Activated B cell treated with CpG ODN at 0.5 μM for 24 hours (primary cell): ENCODE measurements around the gene SULT2A1. TPM values are rescaled to one million over a fixed set of nuclear protein-coding genes. Genes with fewer than 3 reads are reported as not detected.
"Not testable (repeated sequence)": the region's sequence is repeated elsewhere in the genome, so short reads cannot be mapped to it uniquely, and the experiment has no call there.

ENCODE experiments used
- ATAC-seq: fragments of 200-7000 bp; cut with Tn5 transposase; one replicate; pipeline ENCODE4 v1.10.0; 2021; ENCODE audit warnings: low read depth, mild to moderate bottlenecking, moderate library complexity
- CTCF ChIA-PET: fragments of 350-600 bp; sonication (Branson Sonifier 250); formaldehyde crosslinking; loops from one replicate; lab custom pipeline; 2021; ENCODE audit warnings: antibody characterized with exemption; lab: Charles Lee
- POLR2A ChIA-PET: fragments of 350-600 bp; sonication (Branson Sonifier 250); formaldehyde crosslinking; loops from one replicate; lab custom pipeline; 2021; ENCODE audit warnings: antibody characterized with exemption; lab: Charles Lee
- DNase-seq: peaks from one replicate; pipeline ENCODE4 v3.0.0; 2022
- H3K27ac Mint-ChIP-seq: one replicate; pipeline ENCODE4 v1.8.0; 2020; ENCODE audit warnings: mixed read lengths
- H3K27me3 Mint-ChIP-seq: one replicate; pipeline ENCODE4 v1.8.0; 2021; ENCODE audit warnings: mixed read lengths
- H3K36me3 Mint-ChIP-seq: one replicate; pipeline ENCODE4 v1.8.0; 2021; ENCODE audit warnings: low read depth, mixed read lengths
- H3K4me1 Mint-ChIP-seq: one replicate; pipeline ENCODE4 v1.8.0; 2021; ENCODE audit warnings: mixed read lengths
- H3K4me3 Mint-ChIP-seq: one replicate; pipeline ENCODE4 v1.8.0; 2020; ENCODE audit warnings: mild to moderate bottlenecking, mixed read lengths
- H3K9me3 Mint-ChIP-seq: one replicate; pipeline ENCODE4 v1.8.0; 2020; ENCODE audit warnings: mixed read lengths
- intact Hi-C: fragments of 100-400 bp; cut with micrococcal nuclease; formaldehyde crosslinking; loops from one replicate; pipeline ENCODE4 v1.15.1; 2024
- total RNA-seq: library from RNA; stranded (reverse); gene quantifications from 2 replicates; pipeline ENCODE4 v1.2.3, GENCODE V29; 2022
- TF ChIP-seq, protein P1 (sequence below): fragments of 200-600 bp; IDR thresholded peaks from one replicate; pipeline ENCODE4 v1.8.0; 2022; ENCODE audit warnings: antibody characterized with exemption, mild to moderate bottlenecking

Gene SULT2A1
- total RNA-seq, 1 donor from 2014 or later, result not detected

DNA sequence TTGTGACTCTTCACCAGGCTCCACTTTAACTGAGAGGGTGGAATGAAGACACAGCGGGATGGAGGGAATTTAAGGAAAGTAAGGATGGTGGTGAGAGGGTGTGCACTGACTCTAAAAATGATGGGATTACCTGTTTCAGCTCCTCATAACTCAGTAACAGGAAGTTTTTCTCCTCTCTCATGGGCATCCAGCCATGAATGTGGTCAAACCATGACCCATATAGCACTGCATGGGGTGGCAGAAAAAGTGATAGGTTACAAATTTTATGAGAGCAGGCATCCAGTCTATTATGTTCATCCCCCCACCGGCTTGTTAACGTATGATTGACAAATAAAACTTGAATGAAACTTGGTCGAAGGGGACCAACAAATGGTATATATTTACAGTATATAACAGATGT, 7.2 kb downstream of the SULT2A1 start:
- Mint-ChIP-seq H3K27me3 (peaks cover 9% of the 10 kb centered on the region), H3K4me3 (no peak overlapping the region)
- no peak for DNase-seq

DNA sequence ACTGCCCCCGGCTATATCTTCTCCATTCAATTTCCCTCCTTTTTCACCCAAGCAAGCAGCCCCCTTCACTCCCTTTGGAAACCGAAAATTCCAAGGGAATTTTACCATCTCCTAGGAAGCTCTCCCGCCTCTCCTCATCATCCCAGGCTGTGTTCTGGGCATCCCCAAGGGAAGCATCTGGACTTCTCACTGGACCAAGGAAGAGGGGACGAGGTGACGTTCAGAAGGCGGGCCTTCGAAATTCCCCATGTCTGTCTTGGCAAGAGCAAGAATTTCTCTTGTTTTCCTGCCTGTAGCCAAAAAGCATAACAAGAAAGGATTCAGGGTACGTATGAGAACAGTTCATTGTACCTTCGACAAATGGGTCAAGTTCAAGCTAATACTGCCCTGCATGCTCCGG, 20.9 kb downstream of the SULT2A1 start:
- H3K36me3 Mint-ChIP-seq, result no peaks in the 10 kb centered on the region
- DNase-seq (no peak), ATAC-seq (no peak)
- intact Hi-C loops, result no loop called here
- peaks cover 3% of the 10 kb centered on the region for H3K9me3 Mint-ChIP-seq
- peaks cover 2% of the 10 kb centered on the region for H3K4me1 Mint-ChIP-seq
- CTCF ChIA-PET, result no interaction called here
- POLR2A ChIA-PET, result no interaction called here
- no peak overlapping the region for H3K27ac Mint-ChIP-seq
- no peak overlapping the region for H3K4me3 Mint-ChIP-seq
- peaks cover 23% of the 10 kb centered on the region for H3K27me3 Mint-ChIP-seq
- TF ChIP-seq, protein P1, sequence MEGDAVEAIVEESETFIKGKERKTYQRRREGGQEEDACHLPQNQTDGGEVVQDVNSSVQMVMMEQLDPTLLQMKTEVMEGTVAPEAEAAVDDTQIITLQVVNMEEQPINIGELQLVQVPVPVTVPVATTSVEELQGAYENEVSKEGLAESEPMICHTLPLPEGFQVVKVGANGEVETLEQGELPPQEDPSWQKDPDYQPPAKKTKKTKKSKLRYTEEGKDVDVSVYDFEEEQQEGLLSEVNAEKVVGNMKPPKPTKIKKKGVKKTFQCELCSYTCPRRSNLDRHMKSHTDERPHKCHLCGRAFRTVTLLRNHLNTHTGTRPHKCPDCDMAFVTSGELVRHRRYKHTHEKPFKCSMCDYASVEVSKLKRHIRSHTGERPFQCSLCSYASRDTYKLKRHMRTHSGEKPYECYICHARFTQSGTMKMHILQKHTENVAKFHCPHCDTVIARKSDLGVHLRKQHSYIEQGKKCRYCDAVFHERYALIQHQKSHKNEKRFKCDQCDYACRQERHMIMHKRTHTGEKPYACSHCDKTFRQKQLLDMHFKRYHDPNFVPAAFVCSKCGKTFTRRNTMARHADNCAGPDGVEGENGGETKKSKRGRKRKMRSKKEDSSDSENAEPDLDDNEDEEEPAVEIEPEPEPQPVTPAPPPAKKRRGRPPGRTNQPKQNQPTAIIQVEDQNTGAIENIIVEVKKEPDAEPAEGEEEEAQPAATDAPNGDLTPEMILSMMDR, result no peak

More for the DNA sequence above, 7.2 kb downstream of the SULT2A1 start:
- no peaks in the 10 kb centered on the region for H3K36me3 Mint-ChIP-seq
- ChIA-PET POLR2A (no interaction called here), CTCF (interaction anchor here (1.3 kb wide), 1 partner anchor 10 kb away, joined by 3 read pairs; no protein-coding TSS in a partner anchor)
- H3K4me1 Mint-ChIP-seq, result no peaks in the 10 kb centered on the region
- no peak overlapping the region for H3K27ac Mint-ChIP-seq
- intact Hi-C loops, result no loop called here
- TF ChIP-seq, protein P1, result no peak
- no peak for ATAC-seq
- peaks cover 2% of the 10 kb centered on the region for H3K9me3 Mint-ChIP-seq

DNA sequence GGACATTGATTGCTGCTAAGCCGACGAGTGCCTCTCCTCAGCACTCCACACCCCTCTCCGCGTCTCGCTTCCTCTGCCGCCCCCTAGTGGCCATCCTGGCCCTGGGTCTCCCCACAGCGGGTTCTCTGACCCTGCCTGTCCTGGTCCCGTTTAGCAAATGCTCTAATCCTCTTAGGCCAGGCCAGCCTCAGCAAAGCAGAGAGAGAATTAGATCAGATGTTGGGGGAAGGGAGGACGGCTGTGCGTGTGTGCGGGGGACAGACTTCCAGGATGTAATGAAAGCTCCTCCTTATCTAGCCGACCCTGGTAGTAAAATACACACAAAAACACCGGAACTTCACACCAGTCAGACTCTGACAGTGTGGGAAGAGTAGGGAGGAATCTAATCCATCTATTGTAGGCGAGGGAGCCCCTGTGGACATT, 22.6 kb downstream of the SULT2A1 start:
- H3K9me3 Mint-ChIP-seq, result peaks cover 3% of the 10 kb centered on the region
- H3K27me3 Mint-ChIP-seq, result peaks cover 23% of the 10 kb centered on the region
- H3K27ac Mint-ChIP-seq, result no peak overlapping the region
- intact Hi-C loops, result loop anchor here (1.0 kb wide), 1 partner anchor 97 kb away; no protein-coding TSS in a partner anchor
- DNase-seq, result peak; percentile 66
- no peaks in the 10 kb centered on the region for H3K36me3 Mint-ChIP-seq
- H3K4me3 Mint-ChIP-seq, result no peak overlapping the region
- CTCF ChIA-PET, result interaction anchor here (0.6 to 1.2 kb wide), 2 partner anchors 14 to 1156 kb away, joined by 3 read pairs; no protein-coding TSS in a partner anchor
- ATAC-seq, result peak; percentile 54
- POLR2A ChIA-PET, result no interaction called here
- TF ChIP-seq, protein P1, result peak; percentile 73
- H3K4me1 Mint-ChIP-seq, result no peaks in the 10 kb centered on the region

DNA sequence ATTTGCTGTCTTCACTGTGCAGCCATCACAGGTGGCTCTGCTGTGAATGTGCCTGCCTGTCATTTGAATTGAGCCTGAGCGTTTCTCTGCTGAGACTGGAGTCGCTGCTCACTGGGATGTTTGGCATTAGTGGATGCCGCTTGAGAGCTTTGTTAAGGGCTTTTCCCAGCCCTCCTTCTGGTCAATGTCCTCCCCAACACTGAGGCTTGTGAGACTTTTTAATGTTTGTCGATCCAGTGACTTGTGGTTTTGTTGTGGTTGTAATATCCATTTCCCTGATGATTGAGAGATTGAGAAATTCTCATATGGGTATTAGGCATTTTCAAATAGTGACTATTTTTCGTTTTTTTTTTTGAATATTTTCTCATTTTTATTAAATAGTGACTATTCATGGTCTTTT, 24.5 kb downstream of the SULT2A1 start:
- Mint-ChIP-seq H3K9me3 (peaks cover 3% of the 10 kb centered on the region), H3K4me1 (no peaks in the 10 kb centered on the region), H3K27ac (no peak overlapping the region), H3K36me3 (no peaks in the 10 kb centered on the region), H3K4me3 (no peak overlapping the region), H3K27me3 (peaks cover 25% of the 10 kb centered on the region)
- POLR2A ChIA-PET, result no interaction called here
- DNase-seq (no peak), ATAC-seq (no peak)
- intact Hi-C loops, result no loop called here
- TF ChIP-seq, protein P1, result no peak
- CTCF ChIA-PET, result no interaction called here

DNA sequence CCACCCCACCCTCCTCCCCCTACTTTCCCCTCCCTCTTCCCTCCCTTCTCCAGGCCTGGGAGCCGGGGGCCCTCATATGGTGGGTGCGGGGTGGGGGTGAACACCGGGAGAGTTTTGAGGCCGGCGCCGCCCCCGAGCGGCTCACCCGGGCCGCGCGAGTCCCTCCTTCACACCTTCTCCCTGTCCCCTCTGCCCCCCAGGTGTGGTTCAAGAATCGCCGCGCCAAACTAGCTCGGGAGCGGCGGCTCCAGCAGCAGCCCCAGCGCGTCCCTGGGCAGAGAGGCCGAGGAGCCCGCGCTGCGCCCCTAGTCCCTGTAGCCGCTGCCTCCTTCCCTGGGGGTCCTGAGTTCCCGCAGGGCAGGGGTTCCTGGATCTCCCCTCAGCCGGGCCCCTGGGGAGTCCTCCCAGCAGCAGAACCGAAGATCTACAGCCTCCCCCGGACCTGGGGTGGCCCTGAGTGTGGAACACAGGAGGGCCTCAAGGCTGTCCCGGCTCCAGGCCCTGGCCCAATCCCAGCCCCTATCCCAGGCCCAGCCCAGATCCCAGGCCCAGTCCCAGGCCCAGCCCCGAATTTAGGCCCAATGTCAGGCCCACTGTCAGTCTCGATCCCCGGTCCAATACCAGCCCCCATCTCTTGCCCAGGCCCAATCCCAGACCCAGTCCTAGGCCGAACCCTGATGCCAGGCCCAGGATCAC, 25.4 kb downstream of the SULT2A1 start:
- peaks cover 3% of the 10 kb centered on the region for H3K9me3 Mint-ChIP-seq
- TF ChIP-seq, protein P1, result no peak
- POLR2A ChIA-PET, result no interaction called here
- ATAC-seq (no peak), DNase-seq (no peak)
- peaks cover 22% of the 10 kb centered on the region for H3K27me3 Mint-ChIP-seq
- H3K36me3 Mint-ChIP-seq, result no peaks in the 10 kb centered on the region
- no peak overlapping the region for H3K4me3 Mint-ChIP-seq
- H3K4me1 Mint-ChIP-seq, result no peaks in the 10 kb centered on the region
- intact Hi-C loops, result no loop called here
- CTCF ChIA-PET, result no interaction called here
- H3K27ac Mint-ChIP-seq, result no peak overlapping the region

DNA sequence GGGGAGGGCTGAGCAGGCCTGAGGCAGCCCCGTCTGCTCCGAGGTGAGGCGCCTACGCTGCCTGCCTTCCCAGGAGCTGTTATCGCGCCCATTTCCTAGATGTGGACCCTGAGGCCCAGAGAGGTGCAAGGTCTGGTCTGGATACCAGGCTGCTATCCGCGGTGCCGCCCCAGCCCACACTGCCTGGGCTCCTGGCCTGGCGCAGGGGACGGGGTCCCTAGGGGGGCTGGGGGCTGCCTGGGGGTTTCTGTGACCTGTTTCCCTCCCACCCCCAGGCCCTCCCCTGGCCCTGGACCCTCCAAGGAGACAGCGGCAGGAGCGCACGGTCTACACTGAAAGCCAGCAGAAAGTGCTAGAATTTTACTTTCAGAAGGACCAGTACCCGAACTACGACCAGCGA, 26.3 kb downstream of the SULT2A1 start:
- CTCF ChIA-PET, H3K27ac Mint-ChIP-seq, H3K9me3 Mint-ChIP-seq, POLR2A ChIA-PET, ATAC-seq, DNase-seq, intact Hi-C loops, H3K4me3 Mint-ChIP-seq, H3K4me1 Mint-ChIP-seq, H3K36me3 Mint-ChIP-seq: not testable (repeated sequence)
- peaks cover 18% of the 10 kb centered on the region for H3K27me3 Mint-ChIP-seq

DNA sequence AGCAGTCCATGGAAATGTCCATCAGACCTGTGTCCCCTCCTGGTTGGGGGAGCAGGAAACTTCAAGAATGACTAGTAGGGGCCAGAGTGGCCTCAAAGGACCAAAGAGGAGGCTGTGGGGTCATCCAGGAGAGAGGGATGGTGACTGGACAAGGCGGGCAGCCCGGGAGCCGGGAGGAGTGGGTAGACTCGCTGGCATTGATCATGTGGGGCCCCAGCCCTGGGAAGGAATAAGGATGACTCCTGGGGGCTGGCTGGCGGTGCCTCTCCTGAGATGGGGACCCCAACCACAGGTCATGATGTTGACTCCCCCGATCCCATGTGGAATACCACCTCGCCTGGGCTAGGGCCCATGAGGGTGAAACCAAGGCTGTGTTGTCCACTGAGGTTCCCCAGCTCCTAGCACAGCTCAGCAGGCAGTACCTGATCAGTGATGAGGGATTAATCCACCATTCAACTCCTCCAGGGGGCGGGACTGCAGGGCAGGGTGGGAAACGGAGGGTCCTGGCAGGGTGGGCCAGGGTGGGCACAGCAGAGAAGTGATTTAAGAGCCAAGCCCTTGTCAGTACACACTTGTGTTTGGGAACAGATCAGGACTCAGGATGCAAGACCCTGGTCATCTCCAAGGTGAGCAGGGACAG, 27.3 kb downstream of the SULT2A1 start, which contains the start of gene TPRX2:
TSS of gene TPRX2 (plus strand) at position 590 of the 640 bp plus-strand sequence. CDS start at position 602, 12 bp downstream.
- H3K36me3 Mint-ChIP-seq, H3K4me1 Mint-ChIP-seq, ATAC-seq, intact Hi-C loops, CTCF ChIA-PET, H3K9me3 Mint-ChIP-seq, POLR2A ChIA-PET, H3K27ac Mint-ChIP-seq, DNase-seq, H3K4me3 Mint-ChIP-seq: not testable (repeated sequence)
- H3K27me3 Mint-ChIP-seq, result peaks cover 21% of the 10 kb centered on the region
